ENCODE data around the gene SLC9A5. TPM values are rescaled to one million over a fixed set of nuclear protein-coding genes. Genes with fewer than 3 reads are reported as not detected.

SLC9A5 gene
- total RNA-seq, 4 donors from 2014 or later, result 0.55 to 4.5 (median 1.5) TPM

DNA sequence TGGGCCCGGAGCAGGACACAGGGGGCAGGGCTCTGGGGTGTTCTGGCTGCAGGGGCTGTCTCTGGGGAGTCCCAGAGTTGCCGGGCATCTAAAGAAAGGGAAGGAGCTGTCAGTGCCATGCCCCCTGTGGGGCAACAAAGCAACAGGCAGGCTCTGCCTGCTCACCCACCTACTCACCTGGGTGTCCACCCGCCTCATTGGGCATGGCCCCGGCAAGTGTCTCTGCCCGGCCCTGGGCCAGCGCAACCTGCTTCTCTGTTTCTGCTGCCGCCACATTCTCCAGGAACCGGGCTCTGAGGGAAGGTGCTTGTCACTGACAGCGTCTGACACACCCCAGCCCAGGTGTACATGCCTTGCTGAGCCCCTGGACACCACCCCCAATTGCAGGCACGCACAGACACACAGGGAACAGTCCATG lies 14.6 kb upstream of the SLC9A5 start:
- in situ Hi-C loops (cut with MboI; ENCODE audit: low pct_ligation_motif_present in 1 of 4, low pct_unique_long_range_greater_than_20kb in 1 of 4, low sequenced_read_pairs in 3 of 4), result no loop called here

GRCh38 chr16:67235816-67236562 lies 12.8 kb upstream of the SLC9A5 start:
- H3K9me3 ChIP-seq, result no peaks in the 10 kb centered on the region
- no peak overlapping the region for H3K4me3 ChIP-seq
- H3K4me1 ChIP-seq, result peaks cover 6 to 10% (median 10%) of the 10 kb centered on the region in 4 donors
- 85 to 88% methylated on average over 14 to 17 of the region's 17 CpGs for WGBS, 2 donors (ENCODE audit: low coverage in 1 of 2)
- TF ChIP-seq CTCF (IDR thresholded peaks at IDR 0.05) (no peak), EP300 (IDR thresholded peaks at IDR 0.05; ENCODE audit: low read depth) (no peak), POLR2A (IDR thresholded peaks at IDR 0.05) (no peak), POLR2AphosphoS5 (IDR thresholded peaks at IDR 0.05) (no peak)
- H3K27ac ChIP-seq, result no peak overlapping the region
- intact Hi-C loops (cut with DNase I; ENCODE audit: low total_unique reads) (no loop called here), in situ Hi-C loops (cut with MboI; ENCODE audit: low pct_ligation_motif_present in 1 of 4, low pct_unique_long_range_greater_than_20kb in 1 of 4, low sequenced_read_pairs in 3 of 4) (no loop called here)
- no peaks in the 10 kb centered on the region for H3K27me3 ChIP-seq
- peaks cover 0 to 26% (median 10%) of the 10 kb centered on the region in 4 donors for H3K36me3 ChIP-seq
- DNase-seq, result no peak

More for the DNA sequence above, 14.6 kb upstream of the SLC9A5 start:
- H3K27ac ChIP-seq, result no peak overlapping the region
- intact Hi-C loops (cut with DNase I; ENCODE audit: low total_unique reads), result no loop called here
- TF ChIP-seq CTCF (IDR thresholded peaks at IDR 0.05), result no peak
- no peak for TF ChIP-seq EP300 (IDR thresholded peaks at IDR 0.05; ENCODE audit: low read depth)
- TF ChIP-seq POLR2AphosphoS5 (IDR thresholded peaks at IDR 0.05), result no peak
- no peak for TF ChIP-seq POLR2A (IDR thresholded peaks at IDR 0.05)
- H3K9me3 ChIP-seq, result no peaks in the 10 kb centered on the region
- 94% methylated on average over 8 of the region's 10 CpGs; no CpG with 5 or more reads in 1 of the 2 donors for WGBS, 2 donors (ENCODE audit: low coverage in 1 of 2)
- H3K27me3 ChIP-seq, result no peaks in the 10 kb centered on the region
- no peak for DNase-seq
- no peak overlapping the region for H3K4me3 ChIP-seq
- H3K4me1 ChIP-seq, result no peaks in the 10 kb centered on the region
- peaks cover 0 to 40% (median 15%) of the 10 kb centered on the region in 4 donors for H3K36me3 ChIP-seq

DNA sequence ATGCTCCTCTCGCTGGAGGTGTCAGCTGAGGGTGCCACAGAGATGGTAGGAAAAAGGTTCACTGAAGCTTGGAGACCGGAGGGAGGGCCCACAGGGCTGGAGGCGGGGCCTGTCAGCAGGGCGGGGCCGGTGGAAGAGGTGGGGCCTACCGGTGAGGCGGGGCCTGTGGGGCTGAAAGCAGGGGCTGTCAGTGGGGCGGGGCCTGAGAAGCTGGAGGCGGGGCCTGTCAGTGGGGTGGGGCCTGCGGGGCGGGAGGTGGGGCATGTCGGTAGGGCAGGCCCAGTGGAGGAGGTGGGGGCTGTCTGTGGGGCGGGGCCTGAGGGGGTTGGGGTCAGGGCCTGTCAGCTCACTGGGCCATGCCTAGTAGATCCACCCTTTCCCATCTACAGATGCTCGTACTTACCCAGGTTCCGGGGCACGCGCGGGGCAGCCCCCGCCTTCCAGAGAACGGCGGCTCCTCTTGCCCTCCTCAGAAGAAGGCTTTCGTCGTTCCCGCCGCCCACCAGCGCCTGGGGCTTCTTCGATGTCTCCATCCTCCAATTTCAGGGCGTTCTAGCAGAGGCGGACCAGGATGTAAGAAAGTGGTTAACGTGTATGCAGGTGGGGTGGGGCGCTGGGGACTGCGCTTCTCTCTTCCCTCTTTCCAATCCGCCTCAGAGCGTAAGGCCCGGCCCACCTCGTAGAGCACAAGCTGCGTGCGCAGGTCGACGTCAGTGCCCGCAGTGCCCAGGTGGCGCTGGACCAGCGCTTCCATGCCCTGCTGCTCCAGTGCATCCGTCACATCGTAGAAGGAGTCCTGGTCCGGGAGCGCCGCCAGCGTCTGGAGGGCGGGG lies 12.0 kb upstream of the SLC9A5 start:
- peak; percentile 41 for DNase-seq
- H3K27ac ChIP-seq, result no peak overlapping the region
- 88 to 96% methylated on average over 5 to 50 of the region's 50 CpGs for WGBS, 2 donors (ENCODE audit: low coverage in 1 of 2)

More for the DNA sequence above, 12.0 kb upstream of the SLC9A5 start:
- H3K4me3 ChIP-seq, result no peak overlapping the region
- TF ChIP-seq CTCF (IDR thresholded peaks at IDR 0.05) (no peak), POLR2AphosphoS5 (IDR thresholded peaks at IDR 0.05) (no peak), POLR2A (IDR thresholded peaks at IDR 0.05) (no peak), EP300 (IDR thresholded peaks at IDR 0.05; ENCODE audit: low read depth) (no peak)
- H3K36me3 ChIP-seq, result peaks cover 0 to 26% (median 10%) of the 10 kb centered on the region in 4 donors
- H3K27me3 ChIP-seq, result no peaks in the 10 kb centered on the region
- intact Hi-C loops (cut with DNase I; ENCODE audit: low total_unique reads), result no loop called here
- peaks cover 10 to 18% (median 18%) of the 10 kb centered on the region in 4 donors for H3K4me1 ChIP-seq
- H3K9me3 ChIP-seq, result no peaks in the 10 kb centered on the region
- in situ Hi-C loops (cut with MboI; ENCODE audit: low pct_ligation_motif_present in 1 of 4, low pct_unique_long_range_greater_than_20kb in 1 of 4, low sequenced_read_pairs in 3 of 4), result no loop called here

Measured in transverse colon (tissue), 4 donors.